ENCODE results near the gene MED15. TPM values are rescaled to one million over a fixed set of nuclear protein-coding genes. Genes with fewer than 3 reads are reported as not detected.

MED15 gene
- total and polyA plus RNA-seq, 10 of the 15 experiments (the other 5 are each of a cell fraction or from before 2014, with no cell fraction given) = 1.4 to 75.2 (median 26.9) TPM

Small RNA genes within 50 kb of the gene (small RNA-seq; reads per million reads assigned to genes)
- not detected for gene IGLL4P
- gene RF00019 = not detected
- not detected for gene RN7SL812P
- not detected for gene RNY1P9

Other genes with a start within 250 kb of the MED15 start
- 0.54 and 0.73 TPM in 2 replicates for gene RTN4R, start 239.3 kb upstream of the MED15 start, total RNA-seq (2014; rRNA removed)
- 0.09 and 0.13 TPM in 2 replicates for gene RTN4R, start 239.3 kb upstream of the MED15 start, total RNA-seq (2014; rRNA removed; fragmentation: Illumina TruSeq; extraction: Trizol)
- gene RTN4R, start 239.3 kb upstream of the MED15 start, total RNA-seq (2021) = 0.77 and 0.87 TPM in 2 replicates
- 0.23 TPM in 1 of 2 replicates, not detected in the other for gene RTN4R, start 239.3 kb upstream of the MED15 start, polyA plus RNA-seq (2011; rRNA removed)
- 0.03 TPM in 1 of 2 replicates, not detected in the other for gene RTN4R, start 239.3 kb upstream of the MED15 start, polyA plus RNA-seq (2014; fragmentation: Illumina TruSeq; extraction: Trizol)
- gene RTN4R, start 239.3 kb upstream of the MED15 start, polyA plus RNA-seq (2014; fragmentation: Nextera tagmentation; extraction: Ambion mirVana) = not detected
- 0.46 and 0.99 TPM in 2 replicates for gene RTN4R, start 239.3 kb upstream of the MED15 start, polyA plus RNA-seq (2014; rRNA removed)
- 1 to 10 TPM in 1 of 2 experiments, under 1 TPM in 1; 0.76 to 1.0 TPM for gene RTN4R, start 239.3 kb upstream of the MED15 start, polyA plus RNA-seq (2016; fragmentation: Nextera tagmentation; extraction: Ambion mirVana)
- gene DGCR6L, start 187.6 kb upstream of the MED15 start, total RNA-seq (2014; rRNA removed) = 37.4 and 38.9 TPM in 2 replicates
- 12.5 and 15.2 TPM in 2 replicates for gene DGCR6L, start 187.6 kb upstream of the MED15 start, total RNA-seq (2014; rRNA removed; fragmentation: Illumina TruSeq; extraction: Trizol)
- 27.0 and 27.7 TPM in 2 replicates for gene DGCR6L, start 187.6 kb upstream of the MED15 start, total RNA-seq (2021)
- 9.1 and 17.4 TPM in 2 replicates for gene DGCR6L, start 187.6 kb upstream of the MED15 start, polyA plus RNA-seq (2011; rRNA removed)
- 1.5 and 8.1 TPM in 2 replicates for gene DGCR6L, start 187.6 kb upstream of the MED15 start, polyA plus RNA-seq (2014; fragmentation: Illumina TruSeq; extraction: Trizol)
- 1 to 10 TPM; 1.6 to 4.2 TPM for gene DGCR6L, start 187.6 kb upstream of the MED15 start, polyA plus RNA-seq (2014; fragmentation: Nextera tagmentation; extraction: Ambion mirVana)
- 36.7 and 41.9 TPM in 2 replicates for gene DGCR6L, start 187.6 kb upstream of the MED15 start, polyA plus RNA-seq (2014; rRNA removed)
- 10 to 100 TPM; 59.4 to 62.8 TPM for gene DGCR6L, start 187.6 kb upstream of the MED15 start, polyA plus RNA-seq (2016; fragmentation: Nextera tagmentation; extraction: Ambion mirVana)
- gene ZNF74, start 113.5 kb upstream of the MED15 start, total RNA-seq (2014; rRNA removed) = 8.0 and 8.6 TPM in 2 replicates
- gene ZNF74, start 113.5 kb upstream of the MED15 start, total RNA-seq (2014; rRNA removed; fragmentation: Illumina TruSeq; extraction: Trizol) = 3.7 and 4.0 TPM in 2 replicates
- 8.3 and 9.3 TPM in 2 replicates for gene ZNF74, start 113.5 kb upstream of the MED15 start, total RNA-seq (2021)
- gene ZNF74, start 113.5 kb upstream of the MED15 start, polyA plus RNA-seq (2011; rRNA removed) = 2.9 and 4.4 TPM in 2 replicates
- gene ZNF74, start 113.5 kb upstream of the MED15 start, polyA plus RNA-seq (2014; fragmentation: Illumina TruSeq; extraction: Trizol) = 1.6 and 3.0 TPM in 2 replicates
- gene ZNF74, start 113.5 kb upstream of the MED15 start, polyA plus RNA-seq (2014; fragmentation: Nextera tagmentation; extraction: Ambion mirVana) = under 1 TPM; 0.37 to 0.73 TPM
- gene ZNF74, start 113.5 kb upstream of the MED15 start, polyA plus RNA-seq (2014; rRNA removed) = 7.0 and 7.4 TPM in 2 replicates
- gene ZNF74, start 113.5 kb upstream of the MED15 start, polyA plus RNA-seq (2016; fragmentation: Nextera tagmentation; extraction: Ambion mirVana) = 1 to 10 TPM; 5.8 to 6.2 TPM
- gene SCARF2, start 69.8 kb upstream of the MED15 start, total RNA-seq (2014; rRNA removed) = 0.17 and 0.27 TPM in 2 replicates
- not detected in 2 replicates for gene SCARF2, start 69.8 kb upstream of the MED15 start, total RNA-seq (2014; rRNA removed; fragmentation: Illumina TruSeq; extraction: Trizol)
- gene SCARF2, start 69.8 kb upstream of the MED15 start, total RNA-seq (2021) = 0.45 and 0.74 TPM in 2 replicates
- 0.01 TPM in 1 of 2 replicates, not detected in the other for gene SCARF2, start 69.8 kb upstream of the MED15 start, polyA plus RNA-seq (2011; rRNA removed)
- not detected in 2 replicates for gene SCARF2, start 69.8 kb upstream of the MED15 start, polyA plus RNA-seq (2014; fragmentation: Illumina TruSeq; extraction: Trizol)
- gene SCARF2, start 69.8 kb upstream of the MED15 start, polyA plus RNA-seq (2014; fragmentation: Nextera tagmentation; extraction: Ambion mirVana) = not detected
- 0.38 and 0.89 TPM in 2 replicates for gene SCARF2, start 69.8 kb upstream of the MED15 start, polyA plus RNA-seq (2014; rRNA removed)
- gene SCARF2, start 69.8 kb upstream of the MED15 start, polyA plus RNA-seq (2016; fragmentation: Nextera tagmentation; extraction: Ambion mirVana) = under 1 TPM in 1 of 2 experiments, not detected in 1; 0.09 TPM
- gene KLHL22, start 11.8 kb upstream of the MED15 start, total RNA-seq (2014; rRNA removed) = 20.5 and 22.1 TPM in 2 replicates
- gene KLHL22, start 11.8 kb upstream of the MED15 start, total RNA-seq (2014; rRNA removed; fragmentation: Illumina TruSeq; extraction: Trizol) = 11.6 and 12.3 TPM in 2 replicates
- gene KLHL22, start 11.8 kb upstream of the MED15 start, total RNA-seq (2021) = 18.1 and 21.1 TPM in 2 replicates
- gene KLHL22, start 11.8 kb upstream of the MED15 start, polyA plus RNA-seq (2011; rRNA removed) = 9.4 and 14.3 TPM in 2 replicates
- gene KLHL22, start 11.8 kb upstream of the MED15 start, polyA plus RNA-seq (2014; fragmentation: Illumina TruSeq; extraction: Trizol) = 13.5 and 14.0 TPM in 2 replicates
- under 1 TPM; 0.06 to 0.71 TPM for gene KLHL22, start 11.8 kb upstream of the MED15 start, polyA plus RNA-seq (2014; fragmentation: Nextera tagmentation; extraction: Ambion mirVana)
- gene KLHL22, start 11.8 kb upstream of the MED15 start, polyA plus RNA-seq (2014; rRNA removed) = 19.9 and 21.9 TPM in 2 replicates
- 10 to 100 TPM; 12.0 to 16.1 TPM for gene KLHL22, start 11.8 kb upstream of the MED15 start, polyA plus RNA-seq (2016; fragmentation: Nextera tagmentation; extraction: Ambion mirVana)

All from GM12878 (cell line).